ENCODE results near the gene OSMR.

- no peak for TF ChIP-seq POLR2A (IDR thresholded peaks at IDR 0.05; ENCODE audit: low read depth, low read length)
- no peak for TF ChIP-seq POLR2AphosphoS5 (IDR thresholded peaks at IDR 0.05; ENCODE audit: low read depth, low read length)
- no peak for TF ChIP-seq TAF1 (IDR thresholded peaks at IDR 0.05; ENCODE audit: borderline replicate concordance, low read depth, low read length)
Observed at GRCh38 chr5:38846379-38847011, 683 bp downstream of the OSMR start.
